ENCODE measurements around the gene EPOP.

EPOP gene

DNA sequence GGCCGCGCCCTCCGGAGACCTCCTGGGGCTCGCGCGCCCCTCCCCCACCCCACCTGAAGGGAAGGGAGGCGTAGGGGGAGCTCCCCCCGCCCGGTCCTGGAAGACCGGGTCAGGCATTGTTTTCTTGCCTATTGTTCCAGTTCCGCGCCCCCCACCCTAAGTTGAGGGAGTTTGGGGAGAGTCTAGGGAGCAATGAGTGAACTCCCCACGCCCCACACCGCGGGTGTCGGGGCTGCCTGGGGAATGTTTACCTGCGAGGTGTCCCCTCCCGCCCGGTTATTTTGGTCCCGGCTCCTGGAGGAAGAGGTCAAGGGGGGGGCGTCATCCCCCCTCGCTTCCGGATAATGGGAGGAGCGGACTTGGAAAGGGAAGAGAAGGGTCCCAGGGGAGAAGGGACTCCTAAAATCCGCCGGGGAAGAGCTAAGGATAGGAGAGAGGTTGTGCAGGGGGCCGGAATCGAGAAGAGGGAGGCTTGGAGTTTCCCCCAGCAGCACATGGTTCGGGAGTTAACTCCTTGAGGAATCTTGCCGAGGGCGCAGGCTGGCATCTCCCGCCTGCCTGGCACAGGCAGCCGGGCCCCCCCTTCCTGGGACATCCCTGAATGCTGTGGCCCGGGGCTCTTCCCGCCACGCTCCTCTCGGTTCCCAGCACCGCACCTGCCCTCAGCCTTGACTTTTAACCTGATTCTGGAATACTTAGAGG, 31.2 kb upstream of the EPOP start:
- no peak for DNase-seq (ENCODE audit: low read depth, low spot score)

DNA sequence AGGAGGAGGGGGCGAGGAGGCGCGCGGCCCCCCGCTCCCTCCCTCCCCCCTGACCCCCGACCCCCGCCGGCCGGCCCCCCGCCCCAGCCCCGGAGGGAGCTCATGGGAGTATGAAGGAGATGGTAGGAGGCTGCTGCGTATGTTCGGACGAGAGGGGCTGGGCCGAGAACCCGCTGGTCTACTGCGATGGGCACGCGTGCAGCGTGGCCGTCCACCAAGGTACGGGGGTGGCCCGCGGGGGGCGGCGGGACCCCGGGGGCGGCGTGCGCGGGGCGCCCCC, 30.7 kb upstream of the EPOP start:
- no peak for DNase-seq (ENCODE audit: low read depth, low spot score)

DNA sequence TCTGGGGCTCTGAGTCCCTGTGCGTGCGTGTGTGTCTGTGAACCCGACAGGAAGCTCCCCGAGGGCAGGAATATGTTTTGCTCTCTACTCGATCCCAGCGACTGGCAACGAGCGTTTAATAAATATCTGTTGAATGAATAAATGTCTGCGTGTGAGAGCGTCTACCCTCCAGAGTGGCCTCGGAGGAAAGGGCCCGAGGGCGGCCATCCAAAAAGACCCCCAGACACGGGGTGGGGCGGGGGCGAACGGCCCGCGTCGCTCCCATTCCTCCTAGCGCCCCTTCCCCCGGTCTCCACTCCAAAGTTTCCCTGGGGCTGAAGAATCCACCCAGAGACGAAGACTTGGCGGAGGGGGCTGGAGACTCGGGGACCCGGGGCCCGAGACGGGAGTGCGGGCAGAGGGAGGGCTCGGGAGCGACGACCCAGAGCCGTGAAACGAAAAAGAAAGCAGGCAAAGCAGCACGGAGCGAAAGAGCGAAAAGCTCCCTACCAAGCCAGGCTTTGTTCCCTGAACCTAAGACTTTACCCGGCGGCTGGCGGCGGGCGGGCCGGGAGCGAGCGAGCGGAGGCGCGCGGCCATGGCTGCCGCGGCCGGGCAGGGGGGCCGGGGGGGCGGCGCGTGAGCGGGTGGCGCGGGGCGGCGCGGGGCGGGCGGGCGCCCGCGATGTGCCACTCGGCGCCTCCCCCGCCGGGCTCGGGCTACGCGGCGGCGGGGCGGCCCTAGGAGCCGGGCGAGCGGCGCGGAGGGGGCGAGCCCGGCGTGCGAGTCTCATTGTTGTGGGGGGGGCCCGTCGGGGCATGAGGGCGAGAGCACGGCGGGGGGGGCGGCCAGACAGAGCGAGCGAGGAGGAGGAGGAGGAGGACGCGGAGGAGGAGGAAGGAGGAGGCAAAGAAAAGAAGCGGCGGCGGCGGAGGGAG, 30.1 kb upstream of the EPOP start, which contains the start of gene MLLT6:
Gene MLLT6, plus strand, starts transcription at position 668 of the 917 bp plus-strand sequence. CDS start 360 bp downstream, outside the sequence.
- peak; percentile 51 for DNase-seq (ENCODE audit: low read depth, low spot score)

DNA sequence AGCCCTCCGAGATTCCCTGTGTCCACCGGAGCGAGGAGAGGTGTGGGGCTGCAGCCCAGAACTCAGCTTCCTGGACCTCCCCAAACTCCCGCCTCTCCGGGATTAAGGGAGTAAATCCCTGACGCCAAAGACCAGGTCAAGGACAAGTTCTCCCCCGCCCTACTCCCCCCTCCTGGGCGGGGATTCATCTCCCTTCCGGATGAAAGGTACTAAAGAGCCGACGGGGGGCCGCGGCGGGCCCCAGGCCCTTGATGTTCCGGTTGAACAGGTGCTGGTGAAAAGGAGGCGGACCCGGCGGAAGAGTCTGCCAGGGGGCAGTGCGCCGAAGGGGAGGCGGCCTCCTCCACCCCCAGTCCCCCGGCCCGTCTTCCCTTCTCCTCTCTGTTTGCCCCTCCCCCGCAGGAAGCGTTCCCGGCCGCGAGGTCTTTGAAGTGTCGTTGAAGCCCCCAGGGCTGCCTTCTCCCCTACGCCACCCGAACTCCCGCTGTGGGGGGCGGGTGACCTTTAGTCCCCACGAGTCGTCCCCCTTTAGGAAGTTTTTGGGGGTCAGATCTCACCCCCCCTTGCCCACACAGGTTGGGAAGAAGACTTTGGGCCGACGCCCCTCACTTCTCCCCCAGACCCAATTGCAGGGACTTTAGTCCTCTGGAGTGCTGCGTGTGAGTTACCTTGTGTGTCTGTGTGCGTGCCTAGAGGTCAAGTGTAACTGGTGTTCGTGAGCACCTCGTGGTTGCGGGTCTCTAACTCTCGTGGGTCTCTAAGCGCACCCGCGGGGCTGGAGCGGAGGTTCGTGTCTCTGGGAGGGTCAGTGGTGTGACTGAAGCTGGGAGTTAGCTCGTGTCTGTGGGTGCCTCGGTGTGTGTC, 29.2 kb upstream of the EPOP start:
- DNase-seq (ENCODE audit: low read depth, low spot score) = peak; percentile 71

DNA sequence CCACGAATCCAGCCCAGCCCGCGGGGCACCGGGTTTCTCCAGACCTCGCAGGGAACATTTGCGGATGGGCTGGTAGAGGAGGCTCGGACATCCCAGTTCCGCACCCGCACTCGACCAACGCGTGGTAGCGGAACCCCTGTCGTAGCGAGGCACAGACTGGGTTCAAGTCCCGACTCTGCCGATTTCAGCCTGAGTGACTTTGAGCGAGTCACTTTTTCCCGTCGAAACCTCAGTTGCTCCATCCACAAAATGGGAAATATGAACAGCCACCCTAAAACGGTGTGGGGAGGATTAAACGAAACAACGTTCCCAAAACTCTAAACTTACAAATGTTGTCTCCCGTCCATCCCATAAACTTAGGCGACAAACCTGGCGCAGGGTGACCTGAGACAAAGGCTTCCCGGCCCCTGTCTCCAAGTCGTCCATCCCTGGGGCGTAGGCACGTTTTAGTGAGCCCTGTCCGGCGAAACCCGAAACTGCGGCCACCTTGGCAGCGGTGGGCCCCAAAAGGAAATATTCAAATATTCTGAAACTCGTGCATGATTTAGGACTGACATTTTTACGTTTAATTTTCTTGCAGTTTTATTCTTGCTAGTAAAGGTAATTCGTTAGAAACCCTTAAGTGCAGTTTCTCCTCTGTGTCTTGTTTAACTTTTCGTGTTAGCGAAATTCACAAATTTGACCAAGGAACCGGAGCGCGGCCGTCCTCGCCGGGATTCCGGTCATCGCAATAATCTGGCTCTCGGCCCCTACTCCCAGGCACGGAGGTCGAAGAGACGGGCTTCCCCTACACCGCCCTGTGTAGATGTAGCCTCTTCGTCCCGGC, 28.4 kb upstream of the EPOP start:
- no peak for DNase-seq (ENCODE audit: low read depth, low spot score)

DNA sequence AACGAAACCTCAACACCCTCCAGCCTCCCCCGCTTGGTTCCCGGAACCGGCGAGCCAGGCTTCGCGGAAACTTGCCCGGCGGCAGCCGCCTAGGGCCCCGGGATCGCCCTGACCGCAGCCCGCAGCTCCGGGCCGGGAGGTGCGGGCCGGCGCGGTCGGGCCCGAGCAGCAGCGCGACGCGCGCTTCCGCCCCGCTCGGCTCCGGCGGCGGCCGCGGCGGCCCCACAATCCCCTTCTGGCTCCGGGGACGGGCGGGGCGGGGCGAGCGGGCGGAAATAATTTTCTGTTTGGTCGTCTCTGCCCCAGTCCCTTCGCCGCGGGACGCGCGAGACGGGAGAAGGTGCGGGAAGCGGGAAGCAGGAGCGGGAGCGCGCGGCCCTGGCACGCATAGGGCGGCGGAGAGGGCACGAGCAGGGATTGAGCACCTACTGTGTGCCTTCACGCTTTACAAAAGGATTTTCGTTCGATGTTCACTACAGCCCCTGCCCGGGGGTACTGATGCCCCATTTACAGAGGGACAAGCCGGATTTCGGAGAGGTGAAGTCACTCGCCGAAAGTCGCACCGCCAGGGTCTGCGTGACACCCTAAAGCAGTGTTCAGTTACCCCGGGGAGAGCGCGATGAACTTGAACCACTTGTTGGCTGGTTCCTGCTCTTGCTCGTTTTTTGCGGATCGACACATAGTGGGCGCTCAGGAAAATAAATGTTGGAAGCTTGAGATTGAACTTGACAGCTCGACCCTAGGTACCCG, 27.6 kb upstream of the EPOP start:
- peak; percentile 56 for DNase-seq (ENCODE audit: low read depth, low spot score)

DNA sequence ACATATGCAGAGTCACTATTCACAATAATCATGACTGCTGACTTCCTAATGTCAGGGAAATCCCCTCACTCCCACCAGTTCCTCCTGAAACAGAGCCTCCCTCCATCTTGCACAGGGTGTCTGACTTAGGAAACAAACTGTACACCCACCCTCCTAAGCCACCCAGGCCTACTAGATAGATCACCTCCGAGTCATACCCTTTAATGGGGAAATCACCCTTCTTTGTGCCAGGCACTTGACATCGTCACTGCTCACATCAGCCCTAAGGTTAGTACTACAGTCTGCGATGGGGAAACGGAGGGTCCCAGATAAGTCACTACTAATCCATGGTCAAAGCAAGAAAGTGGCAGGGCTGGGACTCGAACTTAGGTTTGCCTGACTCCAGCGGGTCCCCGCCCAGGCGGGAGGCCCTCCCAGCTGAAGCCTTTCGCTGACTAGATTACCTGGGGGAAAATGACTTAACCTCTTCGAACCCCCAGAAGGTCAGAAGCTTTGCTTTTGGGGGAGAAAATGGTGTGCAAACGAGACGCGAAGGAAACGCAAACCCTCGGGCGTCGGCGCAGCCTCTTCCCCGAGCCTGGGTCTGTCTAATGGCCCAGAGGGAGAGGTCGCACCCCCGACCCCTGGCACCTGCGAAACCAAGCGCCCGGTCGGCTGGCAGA, 26.9 kb upstream of the EPOP start:
- peak; percentile 70 for DNase-seq (ENCODE audit: low read depth, low spot score)

DNA sequence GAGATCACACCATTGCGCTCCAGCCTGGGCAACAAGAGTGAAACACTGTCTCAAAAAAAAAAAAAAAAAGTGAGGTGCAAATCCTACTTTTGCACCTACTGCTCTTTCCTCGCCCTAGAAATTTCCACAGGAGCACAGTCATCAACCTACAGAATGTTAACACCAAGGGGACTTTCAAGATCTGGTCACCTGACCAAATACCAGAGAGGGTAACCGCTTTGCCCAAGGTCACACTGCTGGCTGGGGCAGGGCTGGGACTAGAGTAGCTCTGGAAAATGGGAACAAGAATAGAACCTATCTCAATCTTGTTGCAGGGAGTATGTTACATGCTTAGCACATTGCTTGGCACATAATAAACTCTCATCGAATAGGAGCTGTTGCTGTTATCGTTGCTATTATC, 24.0 kb upstream of the EPOP start:
- DNase-seq (ENCODE audit: low read depth, low spot score) = no peak

DNA sequence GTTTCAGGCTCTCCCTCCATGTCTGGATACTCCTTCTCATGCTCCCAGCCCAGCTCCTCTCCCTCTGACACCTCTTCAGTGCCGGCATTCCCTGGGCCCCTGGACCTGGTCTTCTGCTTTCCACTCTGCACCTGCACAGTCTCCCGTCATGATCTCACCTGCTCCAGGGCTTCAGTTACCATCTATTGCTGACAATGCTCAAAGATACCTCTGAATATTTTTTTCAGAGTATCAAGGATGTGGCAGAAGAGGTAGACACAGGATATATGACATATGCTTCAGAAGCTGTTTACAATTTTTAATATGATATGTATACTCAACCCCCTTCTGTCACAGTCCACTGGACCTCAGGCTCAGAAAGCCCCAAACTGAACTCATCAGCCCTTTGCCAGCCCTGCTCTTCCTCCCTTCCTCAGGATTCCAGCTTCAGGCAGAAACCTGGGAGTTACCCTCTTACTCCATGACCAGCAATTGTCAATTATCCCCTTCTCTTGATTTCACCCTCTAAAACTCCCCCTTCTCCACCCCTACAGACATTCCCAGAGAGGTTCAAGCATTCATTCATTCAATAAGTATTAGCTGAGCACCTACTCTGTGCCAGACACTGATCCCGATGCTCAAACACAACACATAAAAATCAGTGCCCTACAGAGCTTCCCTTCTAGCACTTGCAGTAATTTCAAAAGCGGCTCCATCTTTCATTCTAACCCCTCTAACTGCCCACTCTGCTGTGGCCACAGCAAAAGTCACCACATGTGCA, 22.5 kb upstream of the EPOP start:
- no peak for DNase-seq (ENCODE audit: low read depth, low spot score)

DNA sequence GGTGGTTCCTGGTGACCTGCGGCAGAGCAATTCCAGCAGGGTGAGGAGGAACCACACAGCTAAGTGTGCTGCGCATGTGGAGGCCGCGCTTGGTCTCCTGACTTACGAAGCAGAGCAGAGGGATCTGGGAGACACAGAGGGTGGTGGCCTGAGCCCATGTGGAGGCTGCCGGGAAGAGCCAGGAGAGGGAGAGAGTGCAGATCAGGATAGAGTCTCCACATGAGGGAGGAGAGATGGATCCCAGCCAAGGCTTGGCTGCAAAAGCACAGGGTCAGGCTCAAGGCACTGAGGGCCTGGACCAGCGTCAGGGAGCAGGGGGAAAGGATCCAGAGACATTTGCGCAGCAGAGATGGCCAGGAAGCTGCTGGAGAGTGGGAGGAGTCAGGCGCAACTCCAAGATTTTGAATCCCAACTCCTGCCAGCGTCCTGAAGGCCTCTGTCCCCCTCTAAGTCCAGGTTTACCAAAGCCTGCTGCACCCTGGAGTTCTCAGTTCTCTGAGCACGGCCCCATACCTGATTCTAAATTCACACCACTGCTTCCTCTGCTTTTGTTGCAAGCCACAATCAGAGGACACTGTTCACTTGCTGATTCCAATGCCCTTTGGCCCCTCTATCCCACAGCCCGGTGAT, 19.1 kb upstream of the EPOP start:
- DNase-seq (ENCODE audit: low read depth, low spot score) = no peak

DNA sequence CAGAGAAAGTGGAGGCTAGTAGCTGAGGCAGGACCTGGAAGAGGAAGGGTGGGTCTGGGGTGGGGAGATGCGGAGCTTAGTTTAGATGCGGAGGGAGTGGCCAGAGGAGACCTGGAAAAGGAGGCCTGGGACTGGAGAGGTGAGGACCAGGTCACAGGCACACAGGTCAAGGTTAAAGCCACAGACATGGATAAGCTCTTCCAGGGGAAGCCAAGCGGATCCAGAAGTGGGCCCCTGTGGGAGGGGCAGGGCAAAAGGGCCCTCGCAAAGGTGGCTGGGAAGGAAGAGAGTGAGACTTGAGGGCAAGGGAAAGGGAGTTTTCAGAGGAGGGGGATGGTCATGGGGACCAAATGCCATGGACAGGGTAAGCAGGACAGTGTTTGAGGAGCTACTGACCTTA, 16.4 kb upstream of the EPOP start:
- DNase-seq (ENCODE audit: low read depth, low spot score) = no peak

DNA sequence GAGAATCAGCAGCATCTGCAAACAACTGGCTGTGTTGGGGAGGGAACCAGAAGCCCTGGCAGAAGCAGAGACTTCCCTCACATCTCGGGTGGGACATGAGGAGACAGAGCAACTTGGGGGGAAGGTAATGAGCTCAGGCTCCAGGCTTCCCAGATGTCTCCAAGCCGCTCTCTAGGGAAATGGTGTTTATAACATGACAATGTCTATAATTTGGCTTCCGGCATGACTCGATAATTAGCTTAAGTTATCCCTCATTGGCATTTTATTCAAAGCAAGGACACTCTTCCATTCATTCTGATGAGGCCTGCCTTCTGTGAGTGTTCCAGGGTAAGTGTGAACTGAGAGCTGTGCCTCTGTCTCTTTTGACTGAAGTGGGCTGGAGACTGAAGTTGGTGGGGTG, 15.6 kb upstream of the EPOP start:
- no peak for DNase-seq (ENCODE audit: low read depth, low spot score)

DNA sequence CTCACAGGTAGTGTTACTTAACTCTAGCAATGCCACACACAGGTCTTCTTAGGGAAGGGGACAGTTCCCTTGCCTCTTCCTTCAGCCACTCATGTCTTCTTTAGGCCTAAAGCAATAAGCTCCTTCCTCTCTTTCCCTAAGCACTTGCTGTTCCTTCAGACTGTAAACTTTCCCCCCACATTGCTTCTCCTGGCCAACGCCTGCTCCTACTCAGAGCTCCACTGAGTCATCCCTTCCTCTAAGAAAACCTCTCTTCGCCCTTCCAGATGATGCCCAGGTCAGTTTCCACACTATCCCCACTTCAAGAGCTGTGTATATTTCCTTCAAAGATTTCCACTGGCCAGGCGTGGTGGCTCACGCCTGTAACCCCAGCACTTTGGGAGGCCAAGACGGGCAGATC, 12.5 kb upstream of the EPOP start:
- DNase-seq (ENCODE audit: low read depth, low spot score) = no peak

DNA sequence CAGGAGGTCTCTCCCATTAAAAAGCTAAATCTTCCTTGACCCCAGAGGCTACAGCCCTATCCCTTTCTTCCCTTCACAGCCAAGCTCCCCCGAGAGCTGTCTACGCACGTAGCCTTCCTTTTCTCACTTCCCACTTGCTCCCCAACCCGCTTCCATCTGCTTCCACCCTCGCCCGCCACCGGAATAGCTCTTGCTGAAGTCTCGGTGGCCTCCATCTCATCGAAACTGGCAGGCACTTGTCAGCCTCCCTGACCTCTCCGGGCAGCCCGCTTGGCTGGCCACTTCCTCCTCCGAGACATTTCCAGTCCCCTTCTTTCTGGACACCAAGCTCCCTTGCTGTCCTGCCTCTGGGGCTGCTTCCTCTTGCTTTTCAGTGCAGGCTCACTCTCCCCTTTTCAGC, 10.7 kb upstream of the EPOP start:
- DNase-seq (ENCODE audit: low read depth, low spot score) = no peak

DNA sequence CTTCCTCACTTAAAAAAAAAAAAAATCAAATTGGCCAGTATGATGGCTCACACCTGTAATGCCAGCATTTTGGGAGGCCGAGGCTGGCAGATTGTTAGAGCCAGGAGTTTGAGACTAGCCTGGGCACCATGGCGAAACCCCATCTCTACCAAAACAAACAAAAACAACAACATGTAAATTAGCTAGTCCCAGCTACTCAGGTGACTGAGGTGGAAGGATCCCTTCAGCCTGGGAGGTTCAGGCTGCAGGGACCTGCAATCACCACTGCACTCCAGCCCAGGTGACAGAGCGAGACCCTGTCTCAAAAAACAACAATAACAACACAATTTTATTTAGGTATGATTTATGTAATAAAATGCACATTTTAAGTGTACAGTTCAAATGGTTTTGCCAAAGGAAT, 6.3 kb upstream of the EPOP start:
- DNase-seq (ENCODE audit: low read depth, low spot score) = no peak

DNA sequence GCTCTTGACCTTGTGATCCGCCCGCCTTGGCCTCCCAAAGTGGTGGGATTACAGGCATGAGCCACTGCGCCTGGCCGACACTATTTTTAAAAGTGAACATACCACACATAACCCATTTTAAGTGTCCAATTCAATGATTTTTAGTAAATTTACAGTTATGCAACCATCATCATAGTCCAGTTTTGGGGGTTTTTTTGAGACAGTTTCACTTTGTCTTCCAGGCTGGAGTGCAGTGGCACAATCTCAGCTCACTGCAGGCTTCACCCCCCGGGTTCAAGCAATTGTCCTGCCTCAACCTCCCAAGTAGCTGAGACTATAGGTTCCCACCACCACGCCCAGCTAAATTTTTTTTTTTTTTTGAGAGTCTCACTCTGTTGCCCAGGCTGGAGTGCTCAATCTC, 3.1 kb upstream of the EPOP start:
- no peak for DNase-seq (ENCODE audit: low read depth, low spot score)

DNA sequence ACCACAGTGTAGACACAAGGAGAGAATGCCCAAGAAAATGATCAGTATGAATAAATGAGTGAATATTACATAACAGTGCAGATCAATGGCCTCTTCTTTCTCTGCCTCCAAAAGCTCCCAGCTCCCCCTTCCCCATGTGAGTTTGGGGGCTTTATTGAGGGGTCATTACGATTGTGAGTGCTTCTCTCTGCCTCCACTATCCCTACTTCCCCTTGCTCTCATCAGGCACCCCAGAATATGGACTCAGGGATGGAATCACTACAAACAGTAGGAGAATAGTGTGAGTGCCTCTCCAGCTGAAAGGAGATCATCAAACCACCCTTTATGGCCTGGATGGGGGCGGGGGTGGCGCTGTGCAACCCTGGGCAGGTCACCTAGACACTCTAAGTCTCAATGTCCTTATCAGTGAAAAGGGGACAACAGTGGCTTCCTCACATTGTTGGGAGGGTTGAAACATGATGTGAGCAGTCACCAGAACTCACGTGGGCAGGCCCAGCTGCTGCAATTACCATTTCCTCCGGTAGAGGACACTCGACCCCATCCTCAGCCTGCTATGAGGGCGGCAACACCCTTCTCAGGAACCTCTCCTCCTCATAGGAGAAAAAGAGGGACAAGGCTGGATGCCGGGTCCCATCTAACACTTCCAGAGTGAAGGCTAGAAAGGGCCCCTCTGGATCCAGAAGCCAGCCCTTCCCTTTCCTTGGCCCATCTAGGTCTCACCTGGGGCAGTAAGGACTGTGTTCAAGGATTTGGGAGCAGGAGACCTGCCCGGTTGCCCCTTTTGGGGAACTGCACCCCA, 2.1 kb upstream of the EPOP start:
- DNase-seq (ENCODE audit: low read depth, low spot score) = peak; percentile 74

Measured in activated naive CD8-positive, alpha-beta T cell treated with anti-CD3 and anti-CD28 coated beads, Interleukin-2, amount 50 U/mL, for 16 hours (primary cell).